PC-3 (cell line): ENCODE results near the gene RABGGTA. TPM values are rescaled to one million over a fixed set of nuclear protein-coding genes. Genes with fewer than 3 reads are reported as not detected.

Experiments
- ATAC-seq: fragments of 200-7000 bp; cut with Tn5 transposase; 2 replicates; pipeline ENCODE4 v1.9.1; 2020; ENCODE audit warnings: mild to moderate bottlenecking, moderate library complexity
- BruUV-seq: library from RNA; stranded (reverse); fragments of 400-500 nt; replicated peaks from 2 replicates; lab custom pipeline; 2021; lab: Mats Ljungman, UMichigan
- CTCF ChIA-PET: fragments of 300-600 bp; sonication (Branson Sonifier 250); formaldehyde crosslinking; loops from one replicate; lab custom pipeline; 2022; ENCODE audit warnings: antibody characterized with exemption; lab: Charles Lee
- POLR2A ChIA-PET: fragments of 300-600 bp; sonication (Branson Sonifier 250); formaldehyde crosslinking; loops from one replicate; lab custom pipeline; 2022; ENCODE audit warnings: antibody characterized with exemption; ENCODE audit not compliant: unreplicated experiment; lab: Charles Lee
- DNase-seq: peaks from one replicate; pipeline ENCODE4 v3.0.0-alpha.2; 2015
- H2AFZ ChIP-seq: fragments of 300-600 bp; sonication (generic); 2 replicates; pipeline ENCODE4 v1.6.0; 2016; ENCODE audit warnings: antibody characterized with exemption, low read length
- H3F3A ChIP-seq: fragments of 300-600 bp; sonication (generic); one replicate; pipeline ENCODE4 v1.6.0; 2017; ENCODE audit warnings: antibody characterized with exemption, low read length, control low read depth, mild to moderate bottlenecking; ENCODE audit not compliant: unreplicated experiment
- H3K27ac ChIP-seq: fragments of 300-600 bp; sonication (generic); 2 replicates; pipeline ENCODE4 v1.5.1; 2016; ENCODE audit warnings: mild to moderate bottlenecking, low read length
- H3K27me3 ChIP-seq: fragments of 300-600 bp; sonication (generic); 2 replicates; pipeline ENCODE4 v1.6.1; 2016; ENCODE audit warnings: low read length, mixed read lengths
- H3K36me3 ChIP-seq: fragments of 300-600 bp; sonication (generic); 2 replicates; pipeline ENCODE4 v1.6.1; 2016; ENCODE audit warnings: low read depth, mixed run types, low read length, mixed read lengths
- H3K4me1 ChIP-seq: fragments of 300-600 bp; sonication (generic); 2 replicates; pipeline ENCODE4 v1.5.1; 2016; ENCODE audit warnings: low read length; ENCODE audit not compliant: insufficient read depth
- H3K4me2 ChIP-seq: fragments of 300-600 bp; sonication (generic); 2 replicates; pipeline ENCODE4 v1.6.0; 2016; ENCODE audit warnings: low read length
- H3K4me3 ChIP-seq: fragments of 300-600 bp; sonication (generic); 2 replicates; pipeline ENCODE4 v1.5.1; 2016; ENCODE audit warnings: mild to moderate bottlenecking, low read length, mixed read lengths
- H3K79me2 ChIP-seq: fragments of 300-600 bp; sonication (generic); 2 replicates; pipeline ENCODE4 v1.6.1; 2017; ENCODE audit warnings: low read length, mixed read lengths
- H3K9ac ChIP-seq: fragments of 300-600 bp; sonication (generic); 2 replicates; pipeline ENCODE4 v1.6.0; 2016; ENCODE audit warnings: mild to moderate bottlenecking, low read length
- H3K9me2 ChIP-seq: fragments of 300-600 bp; sonication (generic); replicated peaks from 2 replicates; pipeline ENCODE4 v1.6.1; 2016; ENCODE audit warnings: mixed run types, low read length, mixed read lengths
- H3K9me3 ChIP-seq: fragments of 300-600 bp; sonication (generic); 2 replicates; pipeline ENCODE4 v1.6.1; 2016; ENCODE audit warnings: low read length, mixed read lengths
- H4K20me1 ChIP-seq: fragments of 300-600 bp; sonication (generic); 2 replicates; pipeline ENCODE4 v1.6.1; 2016; ENCODE audit warnings: low read length, mixed read lengths
- EZH2 ChIP-seq: fragments of 300-600 bp; sonication (generic); IDR thresholded peaks from one replicate; pipeline ENCODE4 v1.6.1; 2017; ENCODE audit warnings: antibody characterized with exemption, mild to moderate bottlenecking, low read length; ENCODE audit not compliant: unreplicated experiment
- EZH2phosphoT487 ChIP-seq: fragments of 300-600 bp; sonication (generic); IDR thresholded peaks from 2 replicates; pipeline ENCODE4 v1.6.1; 2018; ENCODE audit warnings: mild to moderate bottlenecking, antibody characterized with exemption, low read length, borderline replicate concordance
- intact Hi-C: fragments of 100-400 bp; cut with micrococcal nuclease; formaldehyde crosslinking; loops from 2 replicates; pipeline ENCODE4 v1.9.0; 2023
- total RNA-seq: library from RNA; depleted of rRNA; stranded (reverse); fragments of >200 nt; gene quantifications from 2 replicates; pipeline ENCODE4 v1.2.3, GENCODE V29; 2014
- TF ChIP-seq, protein P1 (sequence below): fragments of 300-600 bp; sonication (generic); conservative IDR thresholded peaks from 2 replicates; pipeline ENCODE4 v1.5.1; 2017; ENCODE audit warnings: antibody characterized with exemption, low read depth, mild to moderate bottlenecking, low read length

RABGGTA gene
- total RNA-seq, 1 experiment from 2014 or later: 39.2 TPM

DNA sequence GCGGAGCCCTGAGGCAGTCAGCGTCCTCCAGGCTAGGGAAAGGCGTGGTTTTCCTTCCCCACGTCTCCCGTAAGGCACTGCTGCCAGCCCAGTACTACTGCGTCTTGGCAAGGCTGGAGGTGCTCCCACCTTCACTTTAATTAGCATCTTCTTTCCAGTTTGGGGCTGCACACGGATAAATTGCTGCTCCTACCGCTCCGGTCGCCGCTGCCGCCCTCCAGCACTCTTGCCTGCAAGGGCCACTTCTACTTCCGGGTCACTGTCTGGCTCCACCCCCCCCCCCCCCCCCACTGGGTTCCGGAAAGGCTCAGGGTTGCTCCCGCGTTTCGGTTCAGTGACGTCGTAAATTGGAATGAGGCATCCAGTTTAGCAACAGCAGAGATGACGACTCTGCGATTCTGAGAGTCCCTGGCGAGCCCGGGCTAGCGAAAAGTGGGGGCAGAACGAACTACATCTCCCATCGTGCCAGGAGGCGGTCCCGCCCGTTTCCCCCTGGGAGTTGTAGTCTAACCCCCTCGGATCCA lies 39.2 kb downstream of the RABGGTA start, which contains the start of gene NEDD8:
Gene NEDD8, minus strand, starts transcription at position 247 of the 524 bp plus-strand sequence. Its CDS starts 100 bp downstream, at position 147.
- peaks cover 73% of the 10 kb centered on the region for H3K79me2 ChIP-seq
- H3K4me2 ChIP-seq: peak within 1 kb of the TSS; percentile 97
- intact Hi-C loops: loop anchor here (1.0 to 2.0 kb wide), 2 partner anchors 10 to 15 kb away; partner anchors contain the start of genes MDP1 and TINF2
- BruUV-seq: no TSS peak
- POLR2A ChIA-PET: no interaction called here
- no peaks in the 10 kb centered on the region for H3K9me3 ChIP-seq
- H2AFZ ChIP-seq: peak within 1 kb of the TSS; percentile 97
- H3K4me1 ChIP-seq: peaks cover 27% of the 10 kb centered on the region
- H3K9me2 ChIP-seq: no peaks in the 10 kb centered on the region
- H3K27me3 ChIP-seq: no peaks in the 10 kb centered on the region
- peak within 1 kb of the TSS; percentile 80 for H3K27ac ChIP-seq
- no peaks in the 10 kb centered on the region for H3F3A ChIP-seq
- DNase-seq (peak; percentile 92), ATAC-seq (peak; percentile 80)
- peak within 1 kb of the TSS; percentile 98 for H3K4me3 ChIP-seq
- H4K20me1 ChIP-seq: no peaks in the 10 kb centered on the region
- H3K36me3 ChIP-seq: peaks cover 14% of the 10 kb centered on the region
- peak within 1 kb of the TSS; percentile 92 for H3K9ac ChIP-seq
- CTCF ChIA-PET: no interaction called here
- TF ChIP-seq EZH2: no peak
- TF ChIP-seq EZH2phosphoT487: no peak
- TF ChIP-seq, protein P1, sequence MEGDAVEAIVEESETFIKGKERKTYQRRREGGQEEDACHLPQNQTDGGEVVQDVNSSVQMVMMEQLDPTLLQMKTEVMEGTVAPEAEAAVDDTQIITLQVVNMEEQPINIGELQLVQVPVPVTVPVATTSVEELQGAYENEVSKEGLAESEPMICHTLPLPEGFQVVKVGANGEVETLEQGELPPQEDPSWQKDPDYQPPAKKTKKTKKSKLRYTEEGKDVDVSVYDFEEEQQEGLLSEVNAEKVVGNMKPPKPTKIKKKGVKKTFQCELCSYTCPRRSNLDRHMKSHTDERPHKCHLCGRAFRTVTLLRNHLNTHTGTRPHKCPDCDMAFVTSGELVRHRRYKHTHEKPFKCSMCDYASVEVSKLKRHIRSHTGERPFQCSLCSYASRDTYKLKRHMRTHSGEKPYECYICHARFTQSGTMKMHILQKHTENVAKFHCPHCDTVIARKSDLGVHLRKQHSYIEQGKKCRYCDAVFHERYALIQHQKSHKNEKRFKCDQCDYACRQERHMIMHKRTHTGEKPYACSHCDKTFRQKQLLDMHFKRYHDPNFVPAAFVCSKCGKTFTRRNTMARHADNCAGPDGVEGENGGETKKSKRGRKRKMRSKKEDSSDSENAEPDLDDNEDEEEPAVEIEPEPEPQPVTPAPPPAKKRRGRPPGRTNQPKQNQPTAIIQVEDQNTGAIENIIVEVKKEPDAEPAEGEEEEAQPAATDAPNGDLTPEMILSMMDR: no peak

DNA sequence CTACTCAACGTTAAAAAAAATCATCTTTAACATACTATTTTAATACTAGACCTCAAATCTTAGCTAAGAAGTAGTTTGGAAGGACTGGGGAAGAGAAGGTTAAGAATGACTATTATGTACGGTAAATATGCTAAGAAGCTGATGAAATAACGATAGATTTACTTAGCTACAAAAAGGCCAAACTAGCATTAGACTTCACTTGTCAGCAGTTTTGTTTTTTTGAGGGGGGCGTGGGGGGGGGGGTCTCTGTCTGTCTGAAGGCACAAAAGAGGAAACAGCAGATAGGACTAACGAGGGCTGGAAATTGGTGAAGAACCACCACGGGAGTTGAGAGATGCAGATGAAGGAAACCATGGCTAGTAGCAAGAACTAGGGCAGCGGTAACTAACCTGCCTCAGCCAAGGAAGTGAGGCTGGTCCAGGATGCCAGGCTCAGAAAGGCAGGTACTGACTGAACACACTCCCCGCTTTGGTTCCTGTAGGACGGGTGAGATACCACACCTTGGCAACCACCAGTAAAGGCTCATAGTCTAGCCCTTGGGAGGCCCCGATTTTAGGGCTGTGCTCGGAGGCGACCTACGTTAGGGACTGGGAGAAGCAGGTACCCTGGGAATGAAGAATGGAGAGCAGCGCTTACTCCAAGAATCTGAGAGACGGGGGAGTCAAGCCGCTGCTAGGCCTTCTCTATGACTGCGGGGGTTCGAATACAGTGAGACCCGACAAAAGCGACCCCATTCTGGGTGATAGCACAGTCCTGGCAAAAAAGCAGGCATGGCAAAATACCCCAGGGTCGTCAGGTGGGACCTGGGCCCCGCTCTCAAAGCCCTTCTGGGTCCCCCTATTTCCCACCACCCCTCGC lies 39.9 kb downstream of the RABGGTA start:
- Histone ChIP-seq H3K4me1 (peaks cover 27% of the 10 kb centered on the region), H3K4me3 (peak overlapping the region; percentile 98), H3K9me3 (no peaks in the 10 kb centered on the region), H3K27me3 (no peaks in the 10 kb centered on the region), H2AFZ (peak overlapping the region; percentile 97), H4K20me1 (no peaks in the 10 kb centered on the region), H3K9me2 (no peaks in the 10 kb centered on the region), H3K4me2 (peak overlapping the region; percentile 97), H3F3A (no peaks in the 10 kb centered on the region), H3K36me3 (peaks cover 7% of the 10 kb centered on the region; the same call in 1 of the 2 replicates), H3K27ac (peak overlapping the region; percentile 80), H3K9ac (peak overlapping the region; percentile 92), H3K79me2 (peaks cover 80% of the 10 kb centered on the region)
- TF ChIP-seq, protein P1: no peak
- no peak for TF ChIP-seq EZH2
- TF ChIP-seq EZH2phosphoT487: no peak
- ChIA-PET CTCF (no interaction called here), POLR2A (no interaction called here)
- ATAC-seq (peak; percentile 12), DNase-seq (no peak)
- intact Hi-C loops: loop anchor here (1.0 to 2.0 kb wide), 2 partner anchors 11 to 15 kb away; partner anchors contain the start of genes MDP1 and TINF2
- TSS peak; percentile 70 for BruUV-seq
